OCI-LY3 (cell line): ENCODE data around the gene ITPKB.

Experiments
- EZH2phosphoT487 ChIP-seq: fragments of 200-600 bp; shearing (Covaris generic); IDR thresholded peaks from 2 replicates; pipeline ENCODE4 v1.6.1; 2018; ENCODE audit warnings: antibody characterized with exemption, mixed run types, low read depth
- TF ChIP-seq, protein P1 (sequence below): fragments of 200-600, 300-600 bp; sonication (generic); IDR thresholded peaks from 2 replicates; pipeline ENCODE4 v1.5.1; 2014; ENCODE audit warnings: antibody characterized with exemption, low read length, low read depth

DNA sequence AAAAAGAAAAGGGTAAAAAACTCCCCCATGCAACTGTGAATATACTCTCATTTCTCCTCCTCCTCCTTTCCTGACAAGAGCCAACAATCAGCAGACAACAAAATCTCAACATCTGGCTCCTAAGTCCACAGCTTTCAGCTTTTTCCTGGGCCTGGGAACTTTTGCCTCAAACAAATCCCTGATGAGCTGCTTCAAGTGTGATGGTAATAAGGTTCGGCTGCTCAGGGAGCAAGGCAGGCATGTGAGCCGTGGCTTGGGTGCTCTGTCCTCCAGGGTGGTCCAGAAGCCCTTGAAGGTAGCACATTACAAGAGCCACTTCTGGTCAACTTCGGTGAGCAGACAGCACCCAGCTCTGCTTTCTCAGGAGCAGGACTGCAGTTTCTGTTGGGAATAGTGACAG lies 46.3 kb downstream of the ITPKB start:
- TF ChIP-seq, protein P1, sequence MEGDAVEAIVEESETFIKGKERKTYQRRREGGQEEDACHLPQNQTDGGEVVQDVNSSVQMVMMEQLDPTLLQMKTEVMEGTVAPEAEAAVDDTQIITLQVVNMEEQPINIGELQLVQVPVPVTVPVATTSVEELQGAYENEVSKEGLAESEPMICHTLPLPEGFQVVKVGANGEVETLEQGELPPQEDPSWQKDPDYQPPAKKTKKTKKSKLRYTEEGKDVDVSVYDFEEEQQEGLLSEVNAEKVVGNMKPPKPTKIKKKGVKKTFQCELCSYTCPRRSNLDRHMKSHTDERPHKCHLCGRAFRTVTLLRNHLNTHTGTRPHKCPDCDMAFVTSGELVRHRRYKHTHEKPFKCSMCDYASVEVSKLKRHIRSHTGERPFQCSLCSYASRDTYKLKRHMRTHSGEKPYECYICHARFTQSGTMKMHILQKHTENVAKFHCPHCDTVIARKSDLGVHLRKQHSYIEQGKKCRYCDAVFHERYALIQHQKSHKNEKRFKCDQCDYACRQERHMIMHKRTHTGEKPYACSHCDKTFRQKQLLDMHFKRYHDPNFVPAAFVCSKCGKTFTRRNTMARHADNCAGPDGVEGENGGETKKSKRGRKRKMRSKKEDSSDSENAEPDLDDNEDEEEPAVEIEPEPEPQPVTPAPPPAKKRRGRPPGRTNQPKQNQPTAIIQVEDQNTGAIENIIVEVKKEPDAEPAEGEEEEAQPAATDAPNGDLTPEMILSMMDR: no peak
- TF ChIP-seq EZH2phosphoT487: no peak
